Thymus (tissue), 11 donors: ENCODE results near the gene LTBP1. TPM values are rescaled to one million over a fixed set of nuclear protein-coding genes. Genes with fewer than 3 reads are reported as not detected.

Experiments used
- DNase-seq, 9 donors: peaks; one replicate each; pipeline ENCODE4 v3.0.0-alpha.2; 2013; ENCODE audit warnings: low spot score in 9 of 9, low read depth in 6 of 9, missing footprints in 1 of 9
- H3K27ac ChIP-seq, 2 donors: one replicate each; pipeline ENCODE4 v1.5.1; 2013; ENCODE audit warnings: control low read depth in 1 of 2, low read depth in 1 of 2, low read length in 1 of 2, mild to moderate bottlenecking in 1 of 2, moderate library complexity in 1 of 2
- H3K27me3 ChIP-seq, 2 donors: one replicate each; pipeline ENCODE4 v1.5.1; 2013; ENCODE audit warnings: low read length in 1 of 2; ENCODE audit not compliant: control insufficient read depth in 2 of 2, insufficient read depth in 1 of 2
- H3K36me3 ChIP-seq, 2 donors: one replicate each; pipeline ENCODE4 v1.5.1; 2013; ENCODE audit warnings: low read length in 1 of 2, mild to moderate bottlenecking in 1 of 2, moderate library complexity in 1 of 2; ENCODE audit not compliant: control insufficient read depth in 2 of 2, insufficient read depth in 2 of 2
- H3K4me1 ChIP-seq, 2 donors: one replicate each; pipeline ENCODE4 v1.5.1; 2013; ENCODE audit warnings: low read length in 2 of 2; ENCODE audit not compliant: control insufficient read depth in 2 of 2, insufficient read depth in 2 of 2
- H3K4me3 ChIP-seq, 2 donors: one replicate each; pipeline ENCODE4 v1.5.1; 2013; ENCODE audit warnings: low read length in 2 of 2, control low read depth in 1 of 2, mild to moderate bottlenecking in 1 of 2
- H3K9me3 ChIP-seq, 2 donors: one replicate each; pipeline ENCODE4 v1.5.1; 2013; ENCODE audit warnings: low read length in 1 of 2, mild to moderate bottlenecking in 1 of 2; ENCODE audit not compliant: control insufficient read depth in 2 of 2, insufficient read depth in 1 of 2
- WGBS: extraction: QIAGEN DNeasy Blood & Tissue Kit; methylation state at CpG from one replicate; pipeline ENCODE4 v1.1.7; 2013; 5-methylcytosine and 5-hydroxymethylcytosine counted together
- polyA plus RNA-seq: library from polyadenylated mRNA; stranded (reverse); fragments of 200-250 nt; gene quantifications from one replicate; pipeline ENCODE4 v1.2.3, GENCODE V29; 2013
- total RNA-seq: library from RNA; stranded (reverse); fragments of 120-200 nt; gene quantifications from one replicate; pipeline ENCODE4 v1.2.4, GENCODE V29; 2013
- donor health status: healthy.

LTBP1 gene
- total and polyA plus RNA-seq, 2 donors: 13.3 to 17.7 TPM

GRCh38 chr2:33129263-33130053, 182.7 kb downstream of the LTBP1 start:
- Histone ChIP-seq H3K4me1 (no peaks in the 10 kb centered on the region), H3K36me3 (no peaks in the 10 kb centered on the region), H3K4me3 (no peak overlapping the region), H3K27ac (no peak overlapping the region), H3K27me3 (no peaks in the 10 kb centered on the region), H3K9me3 (no peaks in the 10 kb centered on the region)
- 96% methylated on average over 7 of the region's 7 CpGs for WGBS
- no peak for DNase-seq

GRCh38 chr2:33130054-33130447, 183.3 kb downstream of the LTBP1 start:
- no peaks in the 10 kb centered on the region for H3K36me3 ChIP-seq
- no peaks in the 10 kb centered on the region for H3K4me1 ChIP-seq
- 96% methylated on average over 7 of the region's 7 CpGs for WGBS
- H3K27me3 ChIP-seq: no peaks in the 10 kb centered on the region
- no peak overlapping the region for H3K27ac ChIP-seq
- no peak overlapping the region for H3K4me3 ChIP-seq
- no peak for DNase-seq
- H3K9me3 ChIP-seq: no peaks in the 10 kb centered on the region

GRCh38 chr2:33130544-33130943, 183.8 kb downstream of the LTBP1 start:
- Histone ChIP-seq H3K27me3 (no peaks in the 10 kb centered on the region), H3K27ac (no peak overlapping the region), H3K9me3 (no peaks in the 10 kb centered on the region), H3K4me1 (no peaks in the 10 kb centered on the region), H3K4me3 (no peak overlapping the region), H3K36me3 (no peaks in the 10 kb centered on the region)
- DNase-seq: no peak
- 74% methylated on average over 6 of the region's 6 CpGs for WGBS

- no peaks in the 10 kb centered on the region for H3K9me3 ChIP-seq
- H3K4me1 ChIP-seq: no peaks in the 10 kb centered on the region
- H3K27me3 ChIP-seq: no peaks in the 10 kb centered on the region
- no peaks in the 10 kb centered on the region for H3K36me3 ChIP-seq
- H3K4me3 ChIP-seq: no peak overlapping the region
- no peak for DNase-seq
- no peak overlapping the region for H3K27ac ChIP-seq
- 98% methylated on average over 4 of the region's 4 CpGs for WGBS
Observed at GRCh38 chr2:33131111-33131510, 184.4 kb downstream of the LTBP1 start.

GRCh38 chr2:33131749-33132148, 185.0 kb downstream of the LTBP1 start:
- H3K36me3 ChIP-seq: no peaks in the 10 kb centered on the region
- H3K4me3 ChIP-seq: no peak overlapping the region
- no peaks in the 10 kb centered on the region for H3K4me1 ChIP-seq
- DNase-seq: no peak
- H3K9me3 ChIP-seq: no peaks in the 10 kb centered on the region
- no peaks in the 10 kb centered on the region for H3K27me3 ChIP-seq
- WGBS: 45% methylated on average over 2 of the region's 2 CpGs
- H3K27ac ChIP-seq: no peak overlapping the region

- Histone ChIP-seq H3K36me3 (no peaks in the 10 kb centered on the region), H3K4me3 (no peak overlapping the region), H3K27me3 (no peaks in the 10 kb centered on the region), H3K9me3 (no peaks in the 10 kb centered on the region), H3K4me1 (no peaks in the 10 kb centered on the region), H3K27ac (no peak overlapping the region)
- no peak for DNase-seq
- 95% methylated on average over 7 of the region's 7 CpGs for WGBS
Observed at GRCh38 chr2:33133454-33133952, 186.8 kb downstream of the LTBP1 start.

- Histone ChIP-seq H3K36me3 (no peaks in the 10 kb centered on the region), H3K4me3 (no peak overlapping the region), H3K27ac (peak overlapping the region in 1 of 2 donors; percentile 22), H3K27me3 (no peaks in the 10 kb centered on the region), H3K4me1 (no peaks in the 10 kb centered on the region), H3K9me3 (no peaks in the 10 kb centered on the region)
- peak in 1 of 9 donors; percentile 9 for DNase-seq
- 79% methylated on average over 14 of the region's 14 CpGs for WGBS
Observed at GRCh38 chr2:33134086-33134771, 187.5 kb downstream of the LTBP1 start.

GRCh38 chr2:33134791-33135560, 188.2 kb downstream of the LTBP1 start:
- Histone ChIP-seq H3K9me3 (no peaks in the 10 kb centered on the region), H3K4me3 (no peak overlapping the region), H3K27me3 (no peaks in the 10 kb centered on the region), H3K4me1 (no peaks in the 10 kb centered on the region), H3K36me3 (no peaks in the 10 kb centered on the region), H3K27ac (peak overlapping the region in 1 of 2 donors; percentile 22)
- no peak for DNase-seq
- 93% methylated on average over 13 of the region's 13 CpGs for WGBS

GRCh38 chr2:33135645-33136044, 188.9 kb downstream of the LTBP1 start:
- no peak for DNase-seq
- Histone ChIP-seq H3K9me3 (no peaks in the 10 kb centered on the region), H3K4me3 (no peak overlapping the region), H3K4me1 (no peaks in the 10 kb centered on the region), H3K36me3 (no peaks in the 10 kb centered on the region), H3K27ac (no peak overlapping the region), H3K27me3 (no peaks in the 10 kb centered on the region)
- 84% methylated on average over 4 of the region's 4 CpGs for WGBS
